ENCODE data around the gene NFKB1. TPM values are rescaled to one million over a fixed set of nuclear protein-coding genes. Genes with fewer than 3 reads are reported as not detected.

The NFKB1 gene
- total and polyA plus RNA-seq, 2 donors (not counting 1 experiment from before 2014, with no cell fraction given): 32.0 to 88.1 TPM

GRCh38 chr4:102474736-102475504 is 26.2 kb upstream of the NFKB1 start:
- H3K27me3 Mint-ChIP-seq: peaks cover 6% of the 10 kb centered on the region
- H3K27me3 ChIP-seq (replicated peaks in 1 of 4; ENCODE audit: control extremely low read depth in 1 of 4, control insufficient read depth in 3 of 4, insufficient read depth in 4 of 4, low read length in 3 of 4): no peaks in the 10 kb centered on the region
- no peaks in the 10 kb centered on the region for H3K79me2 ChIP-seq (ENCODE audit: control insufficient read depth, insufficient read depth, low read length)
- no peak overlapping the region for H3K4me2 ChIP-seq (replicated peaks; ENCODE audit: low read depth, low read length, poor library complexity, severe bottlenecking)
- CTCF ChIA-PET: no interaction called here
- peaks cover 1 to 6% (median 2%) of the 10 kb centered on the region in 3 donors for H3K9me3 ChIP-seq (ENCODE audit: control extremely low read depth in 1 of 3, control insufficient read depth in 2 of 3, insufficient read depth in 1 of 3, low read length in 2 of 3)
- no peak overlapping the region for H3K27ac ChIP-seq (ENCODE audit: low read length in 2 of 2)
- H3K9ac ChIP-seq (ENCODE audit: low read length): no peak overlapping the region
- TF ChIP-seq EZH2 (IDR thresholded peaks at IDR 0.05; ENCODE audit: borderline replicate concordance, insufficient read depth, low read depth, low read length, poor library complexity, severe bottlenecking): no peak
- no peak for TF ChIP-seq CTCF (IDR thresholded peaks at IDR 0.05)
- H3K27ac Mint-ChIP-seq: no peak overlapping the region
- DNase-seq (no peak), ATAC-seq (ENCODE audit: low read depth) (no peak)
- H3K9me3 Mint-ChIP-seq (ENCODE audit: insufficient read depth): peaks cover 8% of the 10 kb centered on the region
- no peaks in the 10 kb centered on the region for H3K4me1 Mint-ChIP-seq
- POLR2A ChIA-PET: no interaction called here
- H3K4me3 Mint-ChIP-seq: no peak overlapping the region
- intact Hi-C loops (cut with micrococcal nuclease): no loop called here
- WGBS (ENCODE audit: insufficient coverage): 100% methylated on average over 1 of the region's 5 CpGs
- no peak overlapping the region for H3K4me3 ChIP-seq (ENCODE audit: control extremely low read depth in 1 of 5, extremely low read depth in 1 of 5, insufficient read depth in 1 of 5, low read depth in 2 of 5, low read length in 4 of 5)
- no peak overlapping the region for H2AFZ ChIP-seq (ENCODE audit: insufficient read depth, low read depth, low read length, poor library complexity, severe bottlenecking)
- H3K36me3 ChIP-seq (replicated peaks in 1 of 2; ENCODE audit: control extremely low read depth in 1 of 2, control insufficient read depth in 1 of 2, extremely low read depth in 1 of 2, insufficient read depth in 2 of 2, low read length in 1 of 2): no peaks in the 10 kb centered on the region
- no peaks in the 10 kb centered on the region for H3K4me1 ChIP-seq (ENCODE audit: control insufficient read depth in 2 of 2, insufficient read depth in 2 of 2, low read length in 2 of 2)
- no peaks in the 10 kb centered on the region for H4K20me1 ChIP-seq (ENCODE audit: control insufficient read depth, insufficient read depth, low read length, poor library complexity, severe bottlenecking)

GRCh38 chr4:102477657-102478056 is 23.5 kb upstream of the NFKB1 start:
- no peak overlapping the region for H3K4me2 ChIP-seq (replicated peaks; ENCODE audit: low read depth, low read length, poor library complexity, severe bottlenecking)
- no peak overlapping the region for H3K27ac ChIP-seq (ENCODE audit: low read length in 2 of 2)
- no peak for ATAC-seq (ENCODE audit: low read depth)
- no peaks in the 10 kb centered on the region for H3K36me3 ChIP-seq (replicated peaks in 1 of 2; ENCODE audit: control extremely low read depth in 1 of 2, control insufficient read depth in 1 of 2, extremely low read depth in 1 of 2, insufficient read depth in 2 of 2, low read length in 1 of 2)
- no peaks in the 10 kb centered on the region for H4K20me1 ChIP-seq (ENCODE audit: control insufficient read depth, insufficient read depth, low read length, poor library complexity, severe bottlenecking)
- intact Hi-C loops (cut with micrococcal nuclease): no loop called here
- H3K9me3 ChIP-seq (ENCODE audit: control extremely low read depth in 1 of 3, control insufficient read depth in 2 of 3, insufficient read depth in 1 of 3, low read length in 2 of 3): peaks cover 1 to 6% (median 2%) of the 10 kb centered on the region in 3 donors
- H3K27me3 Mint-ChIP-seq: no peaks in the 10 kb centered on the region
- H3K27me3 ChIP-seq (replicated peaks in 1 of 4; ENCODE audit: control extremely low read depth in 1 of 4, control insufficient read depth in 3 of 4, insufficient read depth in 4 of 4, low read length in 3 of 4): no peaks in the 10 kb centered on the region
- no peak for DNase-seq
- 100% methylated on average over 1 of the region's 3 CpGs for WGBS (ENCODE audit: insufficient coverage)
- H3K4me3 Mint-ChIP-seq: no peak overlapping the region
- no peaks in the 10 kb centered on the region for H3K4me1 ChIP-seq (ENCODE audit: control insufficient read depth in 2 of 2, insufficient read depth in 2 of 2, low read length in 2 of 2)
- H3K4me1 Mint-ChIP-seq: peaks cover 3% of the 10 kb centered on the region
- H3K4me3 ChIP-seq (ENCODE audit: control extremely low read depth in 1 of 5, extremely low read depth in 1 of 5, insufficient read depth in 1 of 5, low read depth in 2 of 5, low read length in 4 of 5): no peak overlapping the region
- ChIA-PET POLR2A (no interaction called here), CTCF (no interaction called here)
- H3K79me2 ChIP-seq (ENCODE audit: control insufficient read depth, insufficient read depth, low read length): no peaks in the 10 kb centered on the region
- peaks cover 12% of the 10 kb centered on the region for H3K9me3 Mint-ChIP-seq (ENCODE audit: insufficient read depth)
- no peak overlapping the region for H3K27ac Mint-ChIP-seq
- TF ChIP-seq EZH2 (IDR thresholded peaks at IDR 0.05; ENCODE audit: borderline replicate concordance, insufficient read depth, low read depth, low read length, poor library complexity, severe bottlenecking): no peak
- TF ChIP-seq CTCF (IDR thresholded peaks at IDR 0.05): no peak
- no peak overlapping the region for H2AFZ ChIP-seq (ENCODE audit: insufficient read depth, low read depth, low read length, poor library complexity, severe bottlenecking)
- H3K9ac ChIP-seq (ENCODE audit: low read length): no peak overlapping the region

Measured in B cell (primary cell).